ENCODE measurements around the gene METTL27.

DNA sequence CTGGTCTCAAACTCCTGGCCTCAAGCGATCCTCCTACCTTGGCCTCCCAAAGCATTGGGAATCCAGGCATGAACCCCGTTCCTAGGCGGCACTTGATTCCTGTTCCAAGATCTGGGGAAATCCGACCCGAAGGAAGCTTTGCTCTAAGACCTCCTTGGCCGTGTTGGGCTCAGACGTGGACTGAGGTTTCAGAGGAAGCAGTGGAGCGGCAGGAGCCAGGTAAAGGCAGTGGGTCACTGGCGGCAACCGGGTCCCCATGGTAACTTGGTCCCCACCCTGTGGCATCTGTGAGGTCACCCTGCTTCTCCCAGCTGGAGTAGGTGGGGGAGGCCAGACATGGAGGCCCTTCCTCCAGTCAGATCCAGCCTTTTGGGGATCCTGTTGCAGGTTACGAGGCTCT lies 18.5 kb upstream of the METTL27 start, which contains the start of gene TMEM270:
- TF ChIP-seq, protein P1, sequence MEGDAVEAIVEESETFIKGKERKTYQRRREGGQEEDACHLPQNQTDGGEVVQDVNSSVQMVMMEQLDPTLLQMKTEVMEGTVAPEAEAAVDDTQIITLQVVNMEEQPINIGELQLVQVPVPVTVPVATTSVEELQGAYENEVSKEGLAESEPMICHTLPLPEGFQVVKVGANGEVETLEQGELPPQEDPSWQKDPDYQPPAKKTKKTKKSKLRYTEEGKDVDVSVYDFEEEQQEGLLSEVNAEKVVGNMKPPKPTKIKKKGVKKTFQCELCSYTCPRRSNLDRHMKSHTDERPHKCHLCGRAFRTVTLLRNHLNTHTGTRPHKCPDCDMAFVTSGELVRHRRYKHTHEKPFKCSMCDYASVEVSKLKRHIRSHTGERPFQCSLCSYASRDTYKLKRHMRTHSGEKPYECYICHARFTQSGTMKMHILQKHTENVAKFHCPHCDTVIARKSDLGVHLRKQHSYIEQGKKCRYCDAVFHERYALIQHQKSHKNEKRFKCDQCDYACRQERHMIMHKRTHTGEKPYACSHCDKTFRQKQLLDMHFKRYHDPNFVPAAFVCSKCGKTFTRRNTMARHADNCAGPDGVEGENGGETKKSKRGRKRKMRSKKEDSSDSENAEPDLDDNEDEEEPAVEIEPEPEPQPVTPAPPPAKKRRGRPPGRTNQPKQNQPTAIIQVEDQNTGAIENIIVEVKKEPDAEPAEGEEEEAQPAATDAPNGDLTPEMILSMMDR (IDR thresholded peaks at IDR 0.05), result no peak
- no peak for TF ChIP-seq POLR2A (IDR thresholded peaks at IDR 0.05)

Data from thyroid gland (tissue), 4 donors.